ENCODE data around the gene ATXN1.

ATXN1 gene

GRCh38 chr6:16729744-16730143, 31.5 kb downstream of the ATXN1 start:
- no peak overlapping the region for H3K9ac ChIP-seq (ENCODE audit: low read length)
- TF ChIP-seq EZH2phosphoT487 (IDR thresholded peaks at IDR 0.05; ENCODE audit: low read depth) (no peak), CTCF (IDR thresholded peaks at IDR 0.05; ENCODE audit: low read depth, low read length) (no peak)
- H3K4me1 ChIP-seq (ENCODE audit: low read length), result peaks cover 13% of the 10 kb centered on the region
- H2AFZ ChIP-seq (ENCODE audit: low read depth, low read length), result no peak overlapping the region
- peaks cover 37% of the 10 kb centered on the region for H3K27me3 ChIP-seq (ENCODE audit: low read depth, low read length)
- no peak overlapping the region for H3K27ac ChIP-seq (ENCODE audit: low read length)
- no peaks in the 10 kb centered on the region for H3K36me3 ChIP-seq (replicated peaks; ENCODE audit: low read depth, low read length)
- no peaks in the 10 kb centered on the region for H4K20me1 ChIP-seq (ENCODE audit: insufficient read depth, low read length)
- no peak overlapping the region for H3K4me2 ChIP-seq (ENCODE audit: low read length)
- H3K4me3 ChIP-seq (ENCODE audit: low read length), result no peak overlapping the region
- no peaks in the 10 kb centered on the region for H3K9me3 ChIP-seq (ENCODE audit: insufficient read depth, low read length)
- H3K79me2 ChIP-seq (ENCODE audit: low read length), result no peaks in the 10 kb centered on the region

GRCh38 chr6:16729183-16729691, 32.0 kb downstream of the ATXN1 start:
- Histone ChIP-seq H4K20me1 (ENCODE audit: insufficient read depth, low read length) (no peaks in the 10 kb centered on the region), H3K27ac (ENCODE audit: low read length) (no peak overlapping the region), H3K36me3 (replicated peaks; ENCODE audit: low read depth, low read length) (no peaks in the 10 kb centered on the region), H2AFZ (ENCODE audit: low read depth, low read length) (no peak overlapping the region), H3K9ac (ENCODE audit: low read length) (no peak overlapping the region), H3K4me3 (ENCODE audit: low read length) (no peak overlapping the region), H3K4me1 (ENCODE audit: low read length) (peaks cover 13% of the 10 kb centered on the region), H3K9me3 (ENCODE audit: insufficient read depth, low read length) (no peaks in the 10 kb centered on the region), H3K79me2 (ENCODE audit: low read length) (no peaks in the 10 kb centered on the region), H3K4me2 (ENCODE audit: low read length) (no peak overlapping the region), H3K27me3 (ENCODE audit: low read depth, low read length) (peaks cover 40% of the 10 kb centered on the region)
- TF ChIP-seq EZH2phosphoT487 (IDR thresholded peaks at IDR 0.05; ENCODE audit: low read depth), result no peak
- TF ChIP-seq CTCF (IDR thresholded peaks at IDR 0.05; ENCODE audit: low read depth, low read length), result no peak

GRCh38 chr6:16728513-16729182, 32.6 kb downstream of the ATXN1 start:
- H3K36me3 ChIP-seq (replicated peaks; ENCODE audit: low read depth, low read length), result no peaks in the 10 kb centered on the region
- H3K9me3 ChIP-seq (ENCODE audit: insufficient read depth, low read length), result no peaks in the 10 kb centered on the region
- no peak overlapping the region for H3K4me2 ChIP-seq (ENCODE audit: low read length)
- no peak for TF ChIP-seq CTCF (IDR thresholded peaks at IDR 0.05; ENCODE audit: low read depth, low read length)
- TF ChIP-seq EZH2phosphoT487 (IDR thresholded peaks at IDR 0.05; ENCODE audit: low read depth), result no peak
- peaks cover 13% of the 10 kb centered on the region for H3K4me1 ChIP-seq (ENCODE audit: low read length)
- peaks cover 46% of the 10 kb centered on the region for H3K27me3 ChIP-seq (ENCODE audit: low read depth, low read length)
- no peaks in the 10 kb centered on the region for H4K20me1 ChIP-seq (ENCODE audit: insufficient read depth, low read length)
- no peak overlapping the region for H3K9ac ChIP-seq (ENCODE audit: low read length)
- H3K27ac ChIP-seq (ENCODE audit: low read length), result no peak overlapping the region
- H3K79me2 ChIP-seq (ENCODE audit: low read length), result no peaks in the 10 kb centered on the region
- H3K4me3 ChIP-seq (ENCODE audit: low read length), result no peak overlapping the region
- no peak overlapping the region for H2AFZ ChIP-seq (ENCODE audit: low read depth, low read length)

- Histone ChIP-seq H2AFZ (ENCODE audit: low read depth, low read length) (no peak overlapping the region), H3K4me2 (ENCODE audit: low read length) (no peak overlapping the region), H3K27me3 (ENCODE audit: low read depth, low read length) (peaks cover 45% of the 10 kb centered on the region), H3K36me3 (replicated peaks; ENCODE audit: low read depth, low read length) (no peaks in the 10 kb centered on the region), H3K27ac (ENCODE audit: low read length) (no peak overlapping the region), H3K9ac (ENCODE audit: low read length) (no peak overlapping the region), H3K9me3 (ENCODE audit: insufficient read depth, low read length) (no peaks in the 10 kb centered on the region), H3K4me3 (ENCODE audit: low read length) (no peak overlapping the region), H4K20me1 (ENCODE audit: insufficient read depth, low read length) (no peaks in the 10 kb centered on the region), H3K79me2 (ENCODE audit: low read length) (no peaks in the 10 kb centered on the region), H3K4me1 (ENCODE audit: low read length) (peaks cover 13% of the 10 kb centered on the region)
- TF ChIP-seq EZH2phosphoT487 (IDR thresholded peaks at IDR 0.05; ENCODE audit: low read depth) (no peak), CTCF (IDR thresholded peaks at IDR 0.05; ENCODE audit: low read depth, low read length) (no peak)
These were observed 33.3 kb downstream of the ATXN1 start for GRCh38 chr6:16727996-16728395.
